ENCODE data around the gene TMC8. TPM values are rescaled to one million over a fixed set of nuclear protein-coding genes. Genes with fewer than 3 reads are reported as not detected.
"Not testable (repeated sequence)": the region's sequence is repeated elsewhere in the genome, so short reads cannot be mapped to it uniquely, and the experiment has no call there.

Gene TMC8, protein sequence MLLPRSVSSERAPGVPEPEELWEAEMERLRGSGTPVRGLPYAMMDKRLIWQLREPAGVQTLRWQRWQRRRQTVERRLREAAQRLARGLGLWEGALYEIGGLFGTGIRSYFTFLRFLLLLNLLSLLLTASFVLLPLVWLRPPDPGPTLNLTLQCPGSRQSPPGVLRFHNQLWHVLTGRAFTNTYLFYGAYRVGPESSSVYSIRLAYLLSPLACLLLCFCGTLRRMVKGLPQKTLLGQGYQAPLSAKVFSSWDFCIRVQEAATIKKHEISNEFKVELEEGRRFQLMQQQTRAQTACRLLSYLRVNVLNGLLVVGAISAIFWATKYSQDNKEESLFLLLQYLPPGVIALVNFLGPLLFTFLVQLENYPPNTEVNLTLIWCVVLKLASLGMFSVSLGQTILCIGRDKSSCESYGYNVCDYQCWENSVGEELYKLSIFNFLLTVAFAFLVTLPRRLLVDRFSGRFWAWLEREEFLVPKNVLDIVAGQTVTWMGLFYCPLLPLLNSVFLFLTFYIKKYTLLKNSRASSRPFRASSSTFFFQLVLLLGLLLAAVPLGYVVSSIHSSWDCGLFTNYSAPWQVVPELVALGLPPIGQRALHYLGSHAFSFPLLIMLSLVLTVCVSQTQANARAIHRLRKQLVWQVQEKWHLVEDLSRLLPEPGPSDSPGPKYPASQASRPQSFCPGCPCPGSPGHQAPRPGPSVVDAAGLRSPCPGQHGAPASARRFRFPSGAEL
- 100 to 1,000 TPM; 336 to 340 TPM for total RNA-seq

- H3K4me3 Mint-ChIP-seq, result peak within 1 kb of the TSS; percentile 99
- H3K27me3 Mint-ChIP-seq, result no peaks in the 10 kb centered on the region
- ATAC-seq (ENCODE audit: low read depth), result peak; percentile 53
- no peaks in the 10 kb centered on the region for H3K9me3 Mint-ChIP-seq
- peak within 1 kb of the TSS; percentile 100 for H3K27ac Mint-ChIP-seq
- peaks cover 32% of the 10 kb centered on the region for H3K4me1 Mint-ChIP-seq
- peaks cover 44% of the 10 kb centered on the region for H3K36me3 Mint-ChIP-seq
- POLR2A ChIA-PET, result interaction anchor here (0.6 to 13.9 kb wide), 14 partner anchors 8 to 1762 kb away, joined by 3 to 380 read pairs (median 4); partner anchors contain the start of genes AFMID, TK1 and TNRC6C
- peak; percentile 80 for DNase-seq
Observed at GRCh38 chr17:78130437-78131101, at the start of gene TMC8. Gene TMC8, plus strand, starts transcription at chr17:78130771. Its CDS starts 818 bp downstream, at chr17:78131589.

DNA sequence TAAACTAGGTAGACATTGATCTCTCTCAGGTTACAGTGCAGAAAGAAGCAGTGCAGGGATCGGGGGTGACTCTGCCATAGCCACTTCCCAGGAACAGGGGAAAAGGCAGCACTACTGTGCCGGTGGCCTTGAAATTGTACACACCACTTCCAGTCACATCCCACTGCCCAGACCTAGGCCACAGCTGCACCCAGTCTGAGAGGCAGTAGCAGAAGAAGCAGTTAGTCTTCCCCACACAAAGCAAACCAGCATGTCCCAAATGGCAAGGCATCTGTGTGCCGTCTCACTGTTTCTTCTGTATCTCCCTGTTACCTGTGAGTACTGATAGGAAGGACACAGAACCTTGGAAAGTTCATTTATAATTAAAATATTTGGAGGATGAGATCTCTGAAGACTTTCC, 49.0 kb upstream of the TMC8 start:
- Mint-ChIP-seq H3K27me3 (no peaks in the 10 kb centered on the region), H3K4me1 (peaks cover 4% of the 10 kb centered on the region), H3K4me3 (no peak overlapping the region), H3K36me3 (peaks cover 9% of the 10 kb centered on the region), H3K9me3 (no peaks in the 10 kb centered on the region), H3K27ac (no peak overlapping the region)
- DNase-seq, result no peak
- POLR2A ChIA-PET, result interaction anchor here (0.6 kb wide), 1 partner anchor 124 kb away, joined by 9 read pairs; no protein-coding TSS in a partner anchor
- ATAC-seq (ENCODE audit: low read depth), result no peak

- DNase-seq; ATAC-seq (ENCODE audit: low read depth); H3K4me1 Mint-ChIP-seq; H3K4me3 Mint-ChIP-seq; POLR2A ChIA-PET; H3K9me3 Mint-ChIP-seq; H3K27ac Mint-ChIP-seq; H3K27me3 Mint-ChIP-seq: not testable (repeated sequence)
- H3K36me3 Mint-ChIP-seq, result peaks cover 14% of the 10 kb centered on the region
Observed at GRCh38 chr17:78082355-78082872, 48.2 kb upstream of the TMC8 start.

DNA sequence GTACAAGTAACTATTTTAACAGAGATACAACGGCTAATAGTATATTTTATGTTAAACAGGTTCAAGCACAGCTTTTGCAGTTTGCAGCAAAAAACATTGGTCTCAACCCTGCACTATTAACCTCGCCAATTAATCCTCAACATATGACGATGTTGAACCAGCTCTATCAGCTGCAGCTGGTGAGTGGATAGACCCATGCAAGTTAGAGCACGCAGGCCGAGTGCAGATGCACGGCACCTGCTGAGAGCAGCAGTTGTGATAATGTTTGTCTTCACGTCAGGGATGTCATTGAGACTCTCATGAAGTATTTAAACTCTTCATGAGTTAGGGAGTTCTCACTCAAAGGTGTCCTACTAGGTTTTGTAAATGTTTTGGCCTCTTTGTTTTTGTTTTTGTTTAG, 47.6 kb upstream of the TMC8 start:
- POLR2A ChIA-PET, result no interaction called here
- no peak for ATAC-seq (ENCODE audit: low read depth)
- H3K27me3 Mint-ChIP-seq, result no peaks in the 10 kb centered on the region
- no peaks in the 10 kb centered on the region for H3K9me3 Mint-ChIP-seq
- peaks cover 18% of the 10 kb centered on the region for H3K36me3 Mint-ChIP-seq
- DNase-seq, result no peak
- no peak overlapping the region for H3K4me3 Mint-ChIP-seq
- H3K27ac Mint-ChIP-seq, result no peak overlapping the region
- H3K4me1 Mint-ChIP-seq, result peaks cover 4% of the 10 kb centered on the region

- H3K27me3 Mint-ChIP-seq, result no peaks in the 10 kb centered on the region
- H3K36me3 Mint-ChIP-seq, result peaks cover 24% of the 10 kb centered on the region
- H3K9me3 Mint-ChIP-seq, result no peaks in the 10 kb centered on the region
- POLR2A ChIA-PET, result no interaction called here
- DNase-seq (no peak), ATAC-seq (ENCODE audit: low read depth) (no peak)
- no peak overlapping the region for H3K27ac Mint-ChIP-seq
- H3K4me3 Mint-ChIP-seq, result no peak overlapping the region
- peaks cover 7% of the 10 kb centered on the region for H3K4me1 Mint-ChIP-seq
Observed at GRCh38 chr17:78086740-78087139, 43.8 kb upstream of the TMC8 start.

DNA sequence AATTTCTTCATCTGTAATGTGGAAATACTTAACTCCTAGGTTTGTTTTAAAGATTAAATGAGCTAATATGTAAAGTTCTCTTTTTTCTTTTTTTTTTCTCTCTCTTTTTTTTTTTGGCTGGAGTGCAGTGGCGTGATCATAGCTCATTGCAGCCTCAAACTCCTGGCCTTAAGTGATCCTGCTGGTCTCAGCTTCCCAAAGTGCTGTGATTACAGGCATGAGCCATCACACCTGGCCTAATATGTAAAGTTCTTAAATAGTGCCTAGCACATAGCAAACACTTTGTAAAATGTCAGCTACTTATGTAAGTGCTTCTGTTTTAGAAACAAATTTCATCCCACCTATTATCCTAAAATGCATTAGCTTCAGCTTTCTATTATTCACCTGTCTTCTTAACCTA, 42.0 kb upstream of the TMC8 start:
- H3K4me1 Mint-ChIP-seq, result peaks cover 3% of the 10 kb centered on the region
- DNase-seq, result no peak

DNA sequence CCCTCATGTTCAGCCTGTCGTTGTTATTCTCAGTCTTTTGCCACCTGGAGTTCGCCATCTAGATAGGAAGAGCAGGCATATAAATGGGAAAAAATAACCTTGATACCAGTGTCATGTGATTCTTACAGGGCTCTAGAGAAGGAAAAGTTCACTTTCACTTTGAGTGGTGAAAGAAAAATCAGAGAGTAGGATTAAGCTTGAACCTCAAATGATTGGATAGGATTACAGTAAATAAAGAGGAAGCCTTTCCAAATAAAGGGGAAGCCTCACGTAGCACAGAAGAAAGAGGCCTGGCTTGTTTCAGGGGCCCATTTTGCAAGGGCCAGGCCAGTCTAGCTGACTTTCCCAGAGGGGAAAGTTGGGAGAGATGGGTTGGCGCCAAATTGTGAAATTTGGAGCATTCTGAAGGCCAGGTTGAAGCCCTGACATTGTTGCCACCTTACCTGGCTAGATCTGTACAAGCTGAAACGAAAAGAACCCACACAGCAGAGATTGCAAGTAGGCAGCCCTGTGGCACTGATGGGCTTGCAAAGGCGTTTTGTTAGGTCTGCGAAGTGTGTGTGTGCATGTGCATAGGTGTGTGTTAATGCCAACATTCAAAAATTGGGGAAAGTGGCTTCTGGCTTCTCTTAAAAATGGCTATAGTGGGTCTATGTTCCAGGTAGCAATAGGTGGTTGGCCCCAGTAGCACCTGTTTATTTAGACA, 40.8 kb upstream of the TMC8 start:
- POLR2A ChIA-PET, result no interaction called here
- H3K9me3 Mint-ChIP-seq, result no peaks in the 10 kb centered on the region
- no peak for ATAC-seq (ENCODE audit: low read depth)
- DNase-seq, result no peak
- H3K27me3 Mint-ChIP-seq, result no peaks in the 10 kb centered on the region
- H3K36me3 Mint-ChIP-seq, result peaks cover 40% of the 10 kb centered on the region
- peak overlapping the region; percentile 14 for H3K27ac Mint-ChIP-seq
- peaks cover 3% of the 10 kb centered on the region for H3K4me1 Mint-ChIP-seq
- H3K4me3 Mint-ChIP-seq, result no peak overlapping the region

More for the DNA sequence above, 42.0 kb upstream of the TMC8 start:
- Mint-ChIP-seq H3K27ac (no peak overlapping the region), H3K9me3 (no peaks in the 10 kb centered on the region), H3K4me3 (no peak overlapping the region), H3K36me3 (peaks cover 36% of the 10 kb centered on the region), H3K27me3 (no peaks in the 10 kb centered on the region)
- ATAC-seq (ENCODE audit: low read depth), result no peak
- POLR2A ChIA-PET, result interaction anchor here (0.7 kb wide), 1 partner anchor 129 kb away, joined by 4 read pairs; no protein-coding TSS in a partner anchor

DNA sequence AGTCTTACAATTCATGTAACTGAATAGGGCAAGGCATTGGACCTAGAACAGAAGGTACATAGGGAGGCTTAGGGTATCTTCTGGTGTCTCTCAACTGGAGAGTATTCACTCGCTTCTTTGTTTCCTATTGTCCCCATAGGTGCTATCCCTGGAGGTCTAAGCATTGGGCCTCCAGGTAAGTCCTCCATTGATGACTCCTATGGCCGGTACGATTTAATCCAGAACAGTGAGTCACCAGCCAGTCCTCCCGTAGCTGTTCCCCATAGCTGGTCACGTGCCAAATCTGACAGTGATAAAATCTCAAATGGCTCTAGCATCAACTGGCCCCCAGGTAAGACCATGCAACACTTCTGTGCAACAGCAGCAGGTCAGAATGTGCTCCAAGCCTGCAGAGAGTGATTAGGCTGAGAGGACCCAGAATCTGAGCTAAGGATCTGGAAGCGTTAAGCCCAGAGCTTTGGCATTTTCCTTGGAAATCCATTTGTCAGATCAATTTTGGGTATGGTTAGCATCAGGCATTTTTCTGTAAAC, 37.7 kb upstream of the TMC8 start:
- no peaks in the 10 kb centered on the region for H3K27me3 Mint-ChIP-seq
- POLR2A ChIA-PET, result no interaction called here
- no peak for DNase-seq
- H3K36me3 Mint-ChIP-seq, result peaks cover 32% of the 10 kb centered on the region
- H3K27ac Mint-ChIP-seq, result peak overlapping the region; percentile 21
- ATAC-seq (ENCODE audit: low read depth), result no peak
- H3K4me1 Mint-ChIP-seq, result peaks cover 3% of the 10 kb centered on the region
- H3K4me3 Mint-ChIP-seq, result no peak overlapping the region
- no peaks in the 10 kb centered on the region for H3K9me3 Mint-ChIP-seq

DNA sequence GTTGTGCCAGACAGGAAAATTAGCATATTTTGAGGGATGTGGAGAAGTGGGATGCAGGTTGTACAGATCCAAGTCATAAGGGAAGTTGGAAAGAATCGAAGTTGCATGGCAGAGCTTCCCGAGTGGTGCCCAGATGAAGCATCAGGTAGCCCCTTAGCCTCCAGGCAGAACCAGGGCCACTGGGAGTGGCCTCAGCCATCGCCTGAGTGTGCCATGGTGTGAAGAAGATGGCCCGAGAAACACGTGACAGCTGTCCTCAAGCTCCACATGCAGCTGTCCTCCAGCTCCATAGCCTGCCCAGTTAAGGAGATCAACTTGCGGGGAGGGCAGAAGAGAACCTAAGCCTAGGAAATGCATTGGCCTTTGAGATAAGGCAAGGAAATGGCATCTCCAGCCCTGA, 35.5 kb upstream of the TMC8 start:
- Mint-ChIP-seq H3K4me1 (no peaks in the 10 kb centered on the region), H3K27me3 (no peaks in the 10 kb centered on the region), H3K27ac (no peak overlapping the region), H3K9me3 (no peaks in the 10 kb centered on the region), H3K4me3 (no peak overlapping the region), H3K36me3 (peaks cover 48% of the 10 kb centered on the region)
- ATAC-seq (ENCODE audit: low read depth) (no peak), DNase-seq (no peak)
- POLR2A ChIA-PET, result no interaction called here

GRCh38 chr17:78096093-78096492, 34.5 kb upstream of the TMC8 start:
- H3K4me1 Mint-ChIP-seq, result no peaks in the 10 kb centered on the region
- H3K27me3 Mint-ChIP-seq, result no peaks in the 10 kb centered on the region
- ATAC-seq (ENCODE audit: low read depth) (no peak), DNase-seq (no peak)
- POLR2A ChIA-PET, result no interaction called here
- H3K27ac Mint-ChIP-seq, result no peak overlapping the region
- no peak overlapping the region for H3K4me3 Mint-ChIP-seq
- no peaks in the 10 kb centered on the region for H3K9me3 Mint-ChIP-seq
- H3K36me3 Mint-ChIP-seq, result peaks cover 52% of the 10 kb centered on the region

- POLR2A ChIA-PET, result no interaction called here
- DNase-seq (no peak), ATAC-seq (ENCODE audit: low read depth) (no peak)
- Mint-ChIP-seq H3K27me3 (no peaks in the 10 kb centered on the region), H3K4me3 (no peak overlapping the region), H3K9me3 (no peaks in the 10 kb centered on the region), H3K4me1 (no peaks in the 10 kb centered on the region), H3K27ac (no peak overlapping the region), H3K36me3 (peaks cover 37% of the 10 kb centered on the region)
Observed at GRCh38 chr17:78101112-78101511, 29.5 kb upstream of the TMC8 start.

- no peak overlapping the region for H3K27ac Mint-ChIP-seq
- ATAC-seq (ENCODE audit: low read depth) (no peak), DNase-seq (no peak)
- no peaks in the 10 kb centered on the region for H3K9me3 Mint-ChIP-seq
- POLR2A ChIA-PET, result no interaction called here
- no peaks in the 10 kb centered on the region for H3K27me3 Mint-ChIP-seq
- no peaks in the 10 kb centered on the region for H3K4me1 Mint-ChIP-seq
- H3K4me3 Mint-ChIP-seq, result no peak overlapping the region
- H3K36me3 Mint-ChIP-seq, result peaks cover 35% of the 10 kb centered on the region
Observed at GRCh38 chr17:78101542-78101941, 29.0 kb upstream of the TMC8 start.

- Mint-ChIP-seq H3K4me3 (no peak overlapping the region), H3K9me3 (no peaks in the 10 kb centered on the region), H3K36me3 (peaks cover 33% of the 10 kb centered on the region), H3K27ac (no peak overlapping the region), H3K4me1 (no peaks in the 10 kb centered on the region), H3K27me3 (no peaks in the 10 kb centered on the region)
- POLR2A ChIA-PET, result no interaction called here
- ATAC-seq (ENCODE audit: low read depth), result no peak
- no peak for DNase-seq
Observed at GRCh38 chr17:78103311-78103710, 27.3 kb upstream of the TMC8 start.
